Natural killer cell (primary cell): ENCODE data around the gene HSPB3. TPM values are rescaled to one million over a fixed set of nuclear protein-coding genes. Genes with fewer than 3 reads are reported as not detected.

Source experiments
- ATAC-seq, 3 donors: fragments of 150-1000 bp in 2 of 3; fragments of 200-7000 bp in 1 of 3; cut with Tn5 transposase; 1 replicate in 1 of 3; 2 replicates in 2 of 3; pipeline ENCODE4 v1.10.0; 2021; ENCODE audit warnings: mild to moderate bottlenecking in 2 of 3, moderate library complexity in 2 of 3
- DNase-seq, 2 donors: peaks; one replicate each; pipeline versions ENCODE4 v3.0.0 to v3.0.0-alpha.2; 2013 to 2021; ENCODE audit warnings: mixed read lengths in 1 of 2
- H3K27ac ChIP-seq: one replicate; pipeline ENCODE4 v1.5.1; 2013; ENCODE audit warnings: mild to moderate bottlenecking, low read length
- H3K27me3 ChIP-seq: one replicate; pipeline ENCODE4 v1.6.1; 2013; ENCODE audit warnings: low read length; ENCODE audit not compliant: control insufficient read depth, insufficient read depth
- H3K36me3 ChIP-seq: one replicate; pipeline ENCODE4 v1.6.1; 2013; ENCODE audit warnings: low read length; ENCODE audit not compliant: control insufficient read depth, insufficient read depth
- H3K4me1 ChIP-seq: one replicate; pipeline ENCODE4 v1.6.1; 2013; ENCODE audit warnings: low read length; ENCODE audit not compliant: control insufficient read depth, insufficient read depth
- H3K4me3 ChIP-seq: one replicate; pipeline ENCODE4 v1.5.1; 2013; ENCODE audit warnings: low read length
- H3K9me3 ChIP-seq: one replicate; pipeline ENCODE4 v1.6.1; 2013; ENCODE audit warnings: low read length; ENCODE audit not compliant: control insufficient read depth, insufficient read depth
- H3K27ac Mint-ChIP-seq, 2 donors: one replicate each; pipeline ENCODE4 v1.8.0; 2022; ENCODE audit warnings: mild to moderate bottlenecking in 2 of 2, mixed read lengths in 2 of 2, moderate library complexity in 1 of 2
- H3K27me3 Mint-ChIP-seq, 2 donors: one replicate each; pipeline ENCODE4 v1.8.0; 2022; ENCODE audit warnings: low read depth in 2 of 2, mixed read lengths in 2 of 2
- H3K36me3 Mint-ChIP-seq: one replicate; pipeline ENCODE4 v1.8.0; 2022; ENCODE audit warnings: mixed read lengths
- H3K4me1 Mint-ChIP-seq, 2 donors: one replicate each; pipeline ENCODE4 v1.8.0; 2022; ENCODE audit warnings: mixed read lengths in 2 of 2
- H3K4me3 Mint-ChIP-seq: one replicate; pipeline ENCODE4 v1.8.0; 2022; ENCODE audit warnings: mild to moderate bottlenecking, moderate library complexity, mixed read lengths
- H3K9me3 Mint-ChIP-seq, 2 donors: one replicate each; pipeline ENCODE4 v1.8.0; 2022; ENCODE audit warnings: mixed read lengths in 2 of 2
- WGBS: methylation state at CpG from one replicate; pipeline ENCODE4 v1.1.7; 2013; ENCODE audit warnings: missing lambda C conversion rate; ENCODE audit not compliant: insufficient coverage; 5-methylcytosine and 5-hydroxymethylcytosine counted together
- intact Hi-C: fragments of 100-400 bp; cut with micrococcal nuclease; formaldehyde crosslinking; loops from one replicate; pipeline ENCODE4 v1.14.2; 2022
- total RNA-seq, 4 donors: library from RNA; stranded (reverse); fragments of 120-200 nt in 1 of 4; gene quantifications; one replicate each; pipeline versions ENCODE4 v1.2.3 to v1.2.4, GENCODE V29; 2013 to 2022
- TF ChIP-seq, protein P1 (sequence below): fragments of 200-600 bp; IDR thresholded peaks from one replicate; pipeline ENCODE4 v1.8.0; 2022; ENCODE audit warnings: antibody characterized with exemption

The HSPB3 gene
- total RNA-seq, 3 donors from 2014 or later (not counting 1 experiment from before 2014, with no cell fraction given): not detected

GRCh38 chr5:54440456-54440893, 15.0 kb upstream of the HSPB3 start:
- Histone ChIP-seq H3K9me3 (no peaks in the 10 kb centered on the region), H3K4me3 (no peak overlapping the region), H3K36me3 (no peaks in the 10 kb centered on the region), H3K27me3 (no peaks in the 10 kb centered on the region), H3K4me1 (no peaks in the 10 kb centered on the region), H3K27ac (no peak overlapping the region)
- Mint-ChIP-seq H3K9me3 (no peaks in the 10 kb centered on the region), H3K4me3 (no peak overlapping the region), H3K4me1 (no peaks in the 10 kb centered on the region), H3K36me3 (no peaks in the 10 kb centered on the region), H3K27ac (no peak overlapping the region), H3K27me3 (peaks cover 7 to 19% of the 10 kb centered on the region in 2 donors)
- DNase-seq: peak in 1 of 2 donors; percentile 39
- intact Hi-C loops: loop anchor here (5.0 kb wide), 1 partner anchor 427 kb away; no protein-coding TSS in a partner anchor
- 38% methylated on average over 6 of the region's 6 CpGs for WGBS
- ATAC-seq: no peak
- TF ChIP-seq, protein P1, sequence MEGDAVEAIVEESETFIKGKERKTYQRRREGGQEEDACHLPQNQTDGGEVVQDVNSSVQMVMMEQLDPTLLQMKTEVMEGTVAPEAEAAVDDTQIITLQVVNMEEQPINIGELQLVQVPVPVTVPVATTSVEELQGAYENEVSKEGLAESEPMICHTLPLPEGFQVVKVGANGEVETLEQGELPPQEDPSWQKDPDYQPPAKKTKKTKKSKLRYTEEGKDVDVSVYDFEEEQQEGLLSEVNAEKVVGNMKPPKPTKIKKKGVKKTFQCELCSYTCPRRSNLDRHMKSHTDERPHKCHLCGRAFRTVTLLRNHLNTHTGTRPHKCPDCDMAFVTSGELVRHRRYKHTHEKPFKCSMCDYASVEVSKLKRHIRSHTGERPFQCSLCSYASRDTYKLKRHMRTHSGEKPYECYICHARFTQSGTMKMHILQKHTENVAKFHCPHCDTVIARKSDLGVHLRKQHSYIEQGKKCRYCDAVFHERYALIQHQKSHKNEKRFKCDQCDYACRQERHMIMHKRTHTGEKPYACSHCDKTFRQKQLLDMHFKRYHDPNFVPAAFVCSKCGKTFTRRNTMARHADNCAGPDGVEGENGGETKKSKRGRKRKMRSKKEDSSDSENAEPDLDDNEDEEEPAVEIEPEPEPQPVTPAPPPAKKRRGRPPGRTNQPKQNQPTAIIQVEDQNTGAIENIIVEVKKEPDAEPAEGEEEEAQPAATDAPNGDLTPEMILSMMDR: no peak

DNA sequence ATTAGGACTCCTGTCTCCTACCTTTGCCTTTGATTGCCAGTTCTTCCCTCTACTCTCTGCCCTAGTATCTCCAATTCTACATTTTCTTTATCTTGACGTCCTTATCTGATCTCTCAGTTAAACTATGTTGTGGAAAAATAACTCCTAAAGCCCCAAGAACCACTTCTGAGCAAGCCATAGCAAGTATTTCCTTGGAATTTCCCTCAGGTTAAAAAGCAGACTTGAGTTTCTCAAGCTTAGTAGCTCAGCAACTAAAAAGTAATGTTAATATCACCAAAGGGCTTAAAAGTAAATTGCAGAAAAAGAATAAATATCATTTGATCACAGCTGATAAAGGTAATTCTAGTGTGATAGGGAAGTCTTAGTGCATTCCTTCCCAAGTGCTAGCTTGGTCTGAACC, 13.2 kb upstream of the HSPB3 start:
- Mint-ChIP-seq H3K4me1 (no peaks in the 10 kb centered on the region), H3K27me3 (peaks cover 7 to 19% of the 10 kb centered on the region in 2 donors), H3K36me3 (no peaks in the 10 kb centered on the region), H3K27ac (no peak overlapping the region), H3K9me3 (no peaks in the 10 kb centered on the region), H3K4me3 (no peak overlapping the region)
- DNase-seq (no peak), ATAC-seq (no peak)
- WGBS: 42% methylated on average over 1 of the region's 1 CpG
- Histone ChIP-seq H3K4me1 (no peaks in the 10 kb centered on the region), H3K27ac (no peak overlapping the region), H3K36me3 (no peaks in the 10 kb centered on the region), H3K9me3 (no peaks in the 10 kb centered on the region), H3K27me3 (no peaks in the 10 kb centered on the region), H3K4me3 (no peak overlapping the region)
- intact Hi-C loops: loop anchor here (5.0 kb wide), 1 partner anchor 425 kb away; no protein-coding TSS in a partner anchor
- TF ChIP-seq, protein P1: no peak

- no peak overlapping the region for H3K27ac ChIP-seq
- H3K36me3 Mint-ChIP-seq: no peaks in the 10 kb centered on the region
- H3K9me3 ChIP-seq: no peaks in the 10 kb centered on the region
- no peaks in the 10 kb centered on the region for H3K36me3 ChIP-seq
- no peaks in the 10 kb centered on the region for H3K4me1 ChIP-seq
- H3K27me3 Mint-ChIP-seq: peaks cover 5 to 18% of the 10 kb centered on the region in 2 donors
- H3K4me3 ChIP-seq: no peak overlapping the region
- intact Hi-C loops: loop anchor here (5.0 kb wide), 1 partner anchor 424 kb away; no protein-coding TSS in a partner anchor
- no peak overlapping the region for H3K4me3 Mint-ChIP-seq
- H3K4me1 Mint-ChIP-seq: no peaks in the 10 kb centered on the region
- H3K27ac Mint-ChIP-seq: no peak overlapping the region
- H3K9me3 Mint-ChIP-seq: no peaks in the 10 kb centered on the region
- H3K27me3 ChIP-seq: no peaks in the 10 kb centered on the region
- ATAC-seq (peak in 1 of 3 donors; percentile 49), DNase-seq (peak in 1 of 2 donors; percentile 28)
- TF ChIP-seq, protein P1: no peak
Measured at GRCh38 chr5:54443270-54443669, 12.2 kb upstream of the HSPB3 start.
